GM19025 (cell line): Measurements from ENCODE around the gene BTD.

ENCODE experiments used
- ATAC-seq: cut with Tn5 transposase; IDR thresholded peaks from one replicate; pipeline ENCODE4 v1.9.1; 2021; ENCODE audit warnings: mild to moderate bottlenecking, low read depth, moderate library complexity; ENCODE audit not compliant: unreplicated experiment

The BTD gene

DNA sequence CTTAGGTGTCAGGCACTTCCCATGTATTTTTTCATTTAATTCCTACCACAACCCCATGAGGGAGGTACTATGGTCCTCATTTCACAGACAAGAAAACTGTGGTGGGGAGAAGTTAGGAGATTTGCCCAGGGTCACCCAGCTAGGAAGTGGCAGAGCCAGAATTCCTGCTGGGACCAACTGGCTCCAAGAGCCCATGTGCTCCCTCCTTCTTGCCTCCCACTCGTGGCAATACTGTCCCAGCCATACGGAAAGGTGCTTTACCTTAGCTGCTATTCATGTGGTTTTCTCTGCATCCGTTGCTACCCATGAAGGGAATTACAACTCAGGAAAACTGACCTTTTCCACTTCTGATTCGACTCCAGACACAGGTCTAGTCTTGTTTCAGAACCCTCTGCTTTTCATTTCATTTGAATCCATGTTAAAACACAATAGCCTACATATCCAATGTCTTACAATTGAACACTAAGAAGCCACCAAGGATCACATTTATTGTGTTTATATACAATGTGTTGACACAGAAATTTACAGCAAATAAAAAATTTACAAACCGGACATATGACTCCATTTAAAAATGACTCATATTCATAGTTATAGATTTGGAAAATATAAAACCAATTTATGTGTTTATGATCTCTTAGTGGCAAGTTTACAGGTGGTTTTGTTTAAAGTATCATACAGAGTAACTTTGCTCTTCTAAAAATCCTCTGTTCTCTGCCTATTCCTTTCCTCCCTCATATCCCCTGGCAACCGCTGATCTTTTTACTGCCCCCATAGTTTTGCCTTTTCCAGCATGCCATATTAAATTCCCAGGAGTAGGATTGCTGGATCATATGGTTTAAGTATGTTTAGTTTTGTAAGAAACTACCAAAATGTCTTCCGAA, 58.8 kb downstream of the BTD start:
- ATAC-seq: no peak

DNA sequence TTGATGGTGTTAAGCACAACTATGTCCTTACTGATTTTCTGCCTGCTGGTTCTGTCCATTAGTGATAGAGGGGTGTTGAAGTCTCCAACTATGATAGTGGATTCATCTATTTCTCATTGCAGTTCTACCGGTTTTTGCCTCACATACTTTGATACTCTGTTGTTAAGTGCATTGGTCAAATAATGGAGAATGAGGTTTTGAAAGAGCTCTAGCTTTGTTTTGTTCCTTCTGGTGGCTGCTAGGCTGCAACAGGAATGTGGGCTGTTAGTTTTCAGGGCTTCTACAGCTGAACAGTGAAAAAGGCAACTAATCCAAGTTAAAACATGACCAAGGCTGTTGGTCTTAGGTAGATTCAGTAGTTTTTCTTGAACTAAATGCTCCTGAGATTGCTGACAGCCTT, 62.6 kb downstream of the BTD start:
- ATAC-seq: no peak

DNA sequence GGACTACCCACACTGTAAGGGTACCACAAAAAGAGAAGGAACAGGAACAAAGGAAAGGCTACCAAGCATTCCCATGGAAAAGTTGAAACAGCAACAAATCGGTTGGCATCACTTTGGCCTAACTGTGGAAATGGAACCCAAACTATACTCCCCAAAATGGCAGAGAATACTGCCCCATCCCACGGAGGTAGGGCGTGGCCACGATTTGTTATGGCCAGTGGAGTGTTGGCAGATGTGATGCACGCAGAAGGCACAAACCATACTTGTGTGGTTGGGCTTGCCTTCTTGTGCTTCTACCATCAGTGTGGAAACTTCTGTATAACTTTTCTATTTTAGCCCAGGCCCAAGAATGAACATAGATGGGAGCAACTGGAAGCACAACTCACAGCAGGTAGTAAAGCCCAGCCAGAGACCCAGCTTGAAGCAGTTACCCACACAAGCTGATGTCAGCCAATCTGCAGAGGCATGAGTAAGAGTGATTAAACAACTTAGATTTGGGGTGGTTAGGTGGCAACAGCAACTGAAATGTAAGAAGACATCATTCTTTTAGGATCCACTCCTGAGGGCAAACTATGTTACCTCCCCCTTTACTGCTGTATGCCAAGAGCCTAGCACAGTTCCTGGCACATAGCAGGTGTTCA, 64.1 kb downstream of the BTD start:
- no peak for ATAC-seq

DNA sequence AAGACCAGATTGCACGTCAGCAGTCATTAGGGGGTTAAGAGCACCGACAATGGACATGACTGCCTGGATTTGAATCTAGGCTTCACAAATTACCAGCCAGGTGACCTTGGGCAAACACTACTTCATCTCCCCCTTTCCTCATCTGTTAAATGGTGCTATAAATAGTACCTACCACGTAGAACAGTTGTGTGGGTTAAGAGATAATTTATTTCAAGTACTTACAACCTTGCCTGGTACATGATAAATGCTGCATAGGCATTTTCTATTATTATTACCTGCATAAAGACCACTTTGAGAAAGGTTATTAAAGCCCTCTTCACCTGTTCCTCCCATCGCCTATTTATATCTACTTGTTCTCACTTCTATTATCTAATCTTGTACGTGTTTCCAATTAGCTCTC, 64.7 kb downstream of the BTD start:
- ATAC-seq: no peak

DNA sequence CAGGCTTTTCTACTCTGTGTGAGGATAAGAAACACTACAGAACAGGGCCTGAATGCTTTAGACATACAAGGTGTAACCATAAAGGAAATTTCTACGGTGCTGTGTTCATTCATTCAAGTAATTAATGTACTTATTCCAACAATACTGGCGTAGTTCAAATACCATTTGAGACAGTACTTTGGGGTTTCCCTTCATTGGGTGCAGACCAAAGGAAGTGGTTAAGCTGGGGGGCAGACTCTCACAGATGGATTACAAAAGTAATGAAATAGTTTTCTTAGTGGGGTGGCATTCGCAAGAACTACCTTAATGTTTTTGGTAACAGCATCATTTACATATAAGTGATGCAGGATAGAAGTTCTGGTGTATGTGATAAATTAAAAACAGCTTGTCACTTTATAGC, 65.9 kb downstream of the BTD start:
- no peak for ATAC-seq

DNA sequence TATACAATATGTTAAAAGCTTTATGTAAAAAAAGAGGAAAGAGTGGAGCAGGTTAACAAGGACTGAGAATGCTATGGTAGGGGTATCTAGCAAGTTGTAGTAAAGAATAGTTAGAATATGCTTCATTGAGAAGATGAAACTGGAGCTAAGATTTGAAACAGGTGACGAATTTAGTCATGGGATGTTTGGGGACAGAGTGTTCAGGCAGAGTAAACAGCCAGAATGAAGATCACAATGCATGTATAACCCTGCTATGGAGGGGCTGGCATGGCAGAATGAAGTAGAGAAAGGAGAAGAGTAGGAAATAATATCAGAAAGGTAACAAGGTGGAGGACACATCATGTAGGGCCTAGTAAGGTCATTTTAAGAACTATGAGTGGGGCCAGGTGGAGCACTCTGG, 72.0 kb downstream of the BTD start:
- no peak for ATAC-seq

DNA sequence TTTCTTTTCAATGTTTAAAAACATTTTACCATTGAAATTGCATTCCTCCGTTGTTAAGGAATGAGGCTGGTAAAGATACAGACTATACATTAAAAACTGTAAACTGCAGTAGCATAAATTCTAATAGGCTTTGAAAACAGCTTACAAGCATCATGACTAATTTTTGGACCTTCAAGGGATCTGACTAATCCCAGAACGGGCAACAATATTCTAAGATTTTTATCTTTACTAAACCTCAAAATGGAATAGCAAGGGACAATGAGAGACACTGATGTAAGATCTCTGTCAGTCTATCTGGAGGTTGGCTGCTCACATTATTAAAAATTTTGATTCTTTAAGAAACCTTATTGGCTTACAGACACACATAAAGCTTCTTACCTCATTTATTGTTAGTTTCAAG, 74.7 kb downstream of the BTD start:
- no peak for ATAC-seq

DNA sequence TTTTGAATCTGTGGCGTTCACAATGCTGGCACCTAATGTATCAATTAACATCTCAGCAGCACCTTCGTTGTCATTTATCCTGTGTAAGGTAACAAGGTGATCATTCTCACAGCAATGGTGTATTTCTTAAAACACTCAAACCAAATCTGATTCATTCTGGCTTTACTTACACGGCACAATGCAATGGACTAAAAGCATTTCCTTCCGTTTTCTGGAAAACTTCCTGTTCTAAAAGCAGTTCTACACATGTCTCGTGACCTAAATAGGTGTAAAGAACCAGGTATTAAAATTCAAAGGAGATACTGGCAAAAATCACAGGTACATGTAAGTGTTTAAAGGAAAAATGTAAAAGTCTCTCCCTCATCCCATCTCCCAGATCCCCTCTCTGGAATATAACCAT, 77.8 kb downstream of the BTD start:
- no peak for ATAC-seq

DNA sequence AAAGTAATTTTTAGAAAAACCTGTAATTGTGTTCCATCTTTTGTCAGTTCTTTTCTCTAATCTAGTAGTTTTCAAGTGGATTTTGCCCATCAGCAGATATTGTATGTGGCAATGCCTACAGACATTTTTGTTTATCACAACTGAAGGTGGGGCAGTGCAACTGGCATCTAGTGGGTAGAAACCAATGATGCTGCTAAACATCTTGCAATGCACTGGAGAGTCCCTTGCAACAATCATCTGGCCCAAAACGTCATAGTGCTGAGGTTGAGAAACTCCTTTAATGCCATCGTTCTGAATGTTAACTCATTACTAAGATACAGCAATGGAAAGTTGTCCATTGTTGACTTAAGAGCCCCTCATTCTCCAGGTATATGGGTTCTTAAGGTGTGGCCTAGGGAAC, 80.1 kb downstream of the BTD start:
- no peak for ATAC-seq

DNA sequence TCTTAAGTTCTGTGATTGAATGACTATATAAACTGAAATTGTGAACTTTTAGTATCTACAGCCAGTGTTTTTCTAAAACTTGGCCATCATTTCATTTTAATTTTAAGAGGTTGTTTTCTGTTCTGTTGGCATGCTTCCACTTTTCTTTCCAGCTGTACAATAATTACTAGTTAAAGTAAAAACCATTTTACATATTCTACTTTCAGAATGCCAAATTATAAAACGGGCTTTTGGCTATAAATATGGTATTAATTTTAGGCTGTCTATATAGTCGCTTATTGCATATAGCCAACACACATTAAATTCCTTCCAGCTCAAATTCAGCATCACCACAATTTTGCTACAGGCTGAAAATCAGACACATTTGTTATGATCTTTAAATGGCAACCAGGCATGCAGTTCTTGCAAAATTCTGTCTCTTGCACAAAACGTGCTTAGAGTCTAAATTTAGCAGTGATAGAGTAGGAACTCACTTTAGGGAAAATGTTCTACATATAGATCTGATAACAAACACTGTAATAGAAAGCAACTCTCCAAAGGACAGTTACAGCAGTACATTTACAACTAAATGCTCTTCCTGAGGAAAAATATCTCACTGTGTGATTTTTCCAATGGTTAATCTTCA, 81.1 kb downstream of the BTD start:
- ATAC-seq: no peak

DNA sequence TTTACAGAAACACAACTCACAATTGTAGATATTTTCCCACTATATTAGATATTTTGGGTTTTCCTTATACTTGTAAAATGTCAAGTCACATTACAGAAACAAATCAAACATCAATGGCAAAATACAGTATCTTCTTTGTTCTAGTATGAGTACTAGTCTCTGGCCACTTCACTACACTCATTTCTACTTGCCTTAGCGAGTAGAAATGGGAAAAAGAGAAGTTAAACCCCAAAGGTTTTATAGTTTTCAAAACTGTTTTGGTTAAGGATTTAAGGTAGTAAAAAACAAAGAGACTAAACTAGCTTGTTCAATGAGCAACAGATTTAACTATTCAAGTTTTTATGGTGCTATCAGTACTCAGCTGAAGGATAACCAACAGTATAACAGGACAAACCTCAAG, 81.7 kb downstream of the BTD start:
- ATAC-seq: no peak

DNA sequence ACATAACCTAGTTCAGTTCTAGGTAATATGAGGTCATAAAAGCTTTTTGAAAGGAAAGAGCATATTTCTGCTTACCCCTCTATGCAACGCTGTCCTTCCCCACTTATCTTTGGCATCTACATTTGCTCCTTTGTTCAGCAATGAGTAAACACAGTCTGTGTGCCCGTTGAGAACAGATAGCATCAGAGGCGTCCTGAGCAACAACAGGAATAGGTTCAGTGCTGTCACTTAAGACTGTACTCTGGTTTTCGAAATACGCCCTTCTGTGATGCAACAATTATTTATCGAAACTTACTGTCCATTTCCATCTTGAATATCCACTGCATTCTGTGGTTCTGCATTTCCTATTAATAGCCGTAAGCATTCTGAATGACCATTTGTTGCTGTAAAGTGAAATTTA, 84.4 kb downstream of the BTD start:
- ATAC-seq: no peak

DNA sequence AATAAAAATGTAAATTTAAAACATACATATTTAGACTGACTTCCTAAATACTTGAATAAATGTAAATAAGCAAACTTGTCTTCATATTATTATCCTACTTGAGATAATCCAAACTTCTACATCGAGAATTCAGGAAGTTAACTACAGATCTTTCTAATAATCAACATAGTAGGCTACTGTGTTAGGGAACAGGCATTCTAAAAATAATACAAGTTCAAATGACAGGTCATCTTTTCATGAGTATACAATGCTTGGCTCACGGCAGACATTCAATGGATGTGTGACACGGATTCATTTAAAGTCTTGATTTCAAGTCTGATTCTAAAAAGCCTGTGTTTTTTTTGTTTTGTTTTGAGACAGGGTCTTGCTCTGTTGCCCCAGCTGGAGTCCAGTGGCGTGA, 88.7 kb downstream of the BTD start:
- no peak for ATAC-seq

DNA sequence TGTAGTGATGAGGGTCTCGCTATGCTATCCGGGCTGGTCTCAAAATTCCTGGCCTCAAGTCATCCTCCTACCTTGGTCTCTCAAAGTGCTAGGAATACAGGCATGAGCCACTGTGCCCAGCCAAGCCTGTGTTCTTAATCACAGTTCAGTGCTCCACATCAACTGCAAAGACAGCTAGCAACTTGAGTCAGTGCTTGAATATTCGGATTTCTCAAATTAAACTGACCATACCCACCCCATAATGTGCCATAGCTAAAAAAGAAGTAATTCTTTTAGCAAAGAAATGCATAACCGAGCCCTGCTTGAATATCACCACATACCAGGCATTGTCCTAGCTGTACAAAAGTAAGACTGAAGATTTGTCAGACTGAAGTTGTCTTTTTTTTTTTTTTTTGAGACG, 89.2 kb downstream of the BTD start:
- no peak for ATAC-seq

DNA sequence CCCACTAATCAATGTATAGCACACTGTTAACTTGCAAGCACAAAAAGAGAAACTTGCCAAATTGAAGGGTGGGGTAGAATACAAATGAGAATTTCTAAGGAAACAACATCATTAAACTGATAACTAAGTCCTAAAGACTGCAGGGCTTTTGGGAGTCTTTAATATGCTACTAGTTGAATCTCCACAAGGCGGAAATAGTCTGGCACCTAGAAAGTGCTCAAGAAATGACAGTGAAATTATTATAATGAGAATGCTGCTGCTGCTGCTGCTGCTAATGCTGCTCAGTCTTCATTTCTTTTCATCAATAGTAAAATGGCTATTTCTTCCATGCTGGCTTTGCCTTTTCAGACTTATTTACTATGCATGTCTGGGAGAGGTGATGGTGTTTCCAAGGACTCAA, 91.8 kb downstream of the BTD start:
- no peak for ATAC-seq

DNA sequence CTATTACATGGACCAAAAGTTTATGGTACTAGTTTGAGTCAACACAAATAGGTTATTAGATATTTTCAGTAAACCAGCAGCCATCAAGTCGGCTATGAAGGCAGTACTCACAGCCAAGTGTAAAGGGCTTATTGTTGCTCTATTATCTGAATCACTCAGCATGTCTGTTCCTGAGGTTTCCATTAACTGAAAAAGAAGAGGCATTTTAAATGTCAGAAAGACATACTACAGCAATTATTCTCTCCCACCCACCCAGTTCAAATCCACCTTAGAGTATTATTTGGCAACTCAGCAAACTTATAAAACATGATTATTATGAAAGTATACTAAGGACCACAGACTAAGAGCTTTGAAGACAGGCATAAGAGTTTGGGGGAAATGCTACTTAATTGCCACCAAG, 93.1 kb downstream of the BTD start:
- no peak for ATAC-seq
